HCT116 (cell line): ENCODE data around the gene CATSPER4. TPM values are rescaled to one million over a fixed set of nuclear protein-coding genes. Genes with fewer than 3 reads are reported as not detected.

ENCODE experiments used
- ATAC-seq: fragments of 200-7000 bp; cut with Tn5 transposase; 2 replicates; pipeline ENCODE4 v1.9.1; 2020; ENCODE audit warnings: mild to moderate bottlenecking, moderate library complexity
- BruUV-seq: library from RNA; stranded (reverse); fragments of 400-500 nt; replicated peaks from 2 replicates; lab custom pipeline; 2021; lab: Mats Ljungman, UMichigan
- CTCF ChIA-PET: fragments of 300-600 bp; sonication (Branson Sonifier 250); formaldehyde crosslinking; loops from one replicate; lab custom pipeline; 2021; ENCODE audit warnings: antibody characterized with exemption; lab: Charles Lee
- POLR2A ChIA-PET: fragments of 300-600, 350-600 bp; sonication (Branson Sonifier 250); formaldehyde crosslinking; loops from one replicate; lab custom pipeline; 2021; ENCODE audit warnings: antibody characterized with exemption; lab: Charles Lee
- RAD21 ChIA-PET, 2 experiments: fragments of 300-600 bp; sonication (Branson Sonifier 250); formaldehyde crosslinking; loops; one replicate each; lab custom pipeline; 2023; ENCODE audit warnings: low total read pairs in 2 of 2; ENCODE audit not compliant: uncharacterized antibody in 2 of 2, unreplicated experiment in 2 of 2, low non-redundant PET in 1 of 2; lab: Charles Lee
- DNase-seq: peaks from one replicate; pipeline ENCODE4 v3.0.0-alpha.2; 2010; ENCODE audit warnings: low read depth, low spot score
- H2AFZ ChIP-seq: fragments of 200-600 bp; shearing (Covaris generic), sonication (generic); 2 replicates; pipeline ENCODE4 v1.6.1; 2017; ENCODE audit warnings: low read depth, mixed run types, mixed read lengths, antibody characterized with exemption, low read length; ENCODE audit not compliant: poor library complexity, severe bottlenecking
- H3K27ac ChIP-seq: 2 replicates; pipeline ENCODE4 v1.5.1; 2012; ENCODE audit warnings: low read depth, low read length
- H3K27me3 ChIP-seq: fragments of 200-600 bp; sonication (generic); 2 replicates; pipeline ENCODE4 v1.6.1; 2016; ENCODE audit warnings: mixed run types, low read length, mixed read lengths; ENCODE audit not compliant: insufficient read depth
- H3K36me3 ChIP-seq, 2 experiments: fragments of 200-500 bp in 1 of 2; fragments of 200-600 bp in 1 of 2; sonication (Bioruptor generic) in 1 of 2; sonication (generic) in 1 of 2; 2 replicates each; pipeline versions ENCODE4 v1.5.1 to v1.6.1; 2014 to 2016; ENCODE audit warnings: low read length in 2 of 2, inconsistent platforms in 1 of 2, mixed read lengths in 1 of 2, mixed run types in 1 of 2; ENCODE audit not compliant: insufficient read depth in 2 of 2, control insufficient read depth in 1 of 2
- H3K4me1 ChIP-seq, 2 experiments: fragments of 200-600 bp in 1 of 2; sonication (generic) in 1 of 2; 2 replicates each; pipeline versions ENCODE4 v1.5.1 to v1.6.1; 2012 to 2017; ENCODE audit warnings: low read length in 2 of 2, inconsistent platforms in 1 of 2, mild to moderate bottlenecking in 1 of 2, mixed read lengths in 1 of 2, mixed run types in 1 of 2, moderate library complexity in 1 of 2; ENCODE audit not compliant: insufficient read depth in 2 of 2, control insufficient read depth in 1 of 2
- H3K4me2 ChIP-seq: fragments of 200-600 bp; sonication (generic); 2 replicates; pipeline ENCODE4 v1.6.1; 2017; ENCODE audit warnings: mixed run types, low read length, mixed read lengths
- H3K4me3 ChIP-seq, 2 experiments: fragments of 200-600 bp in 1 of 2; sonication (generic) in 1 of 2; replicated peaks in 1 of 2; 2 replicates each; pipeline ENCODE4 v1.5.1; 2011 to 2016; ENCODE audit warnings: low read length in 2 of 2, control low read depth in 1 of 2, low read depth in 1 of 2, mild to moderate bottlenecking in 1 of 2, mixed read lengths in 1 of 2, mixed run types in 1 of 2
- H3K79me2 ChIP-seq: fragments of 200-600 bp; sonication (generic); 2 replicates; pipeline ENCODE4 v1.6.1; 2017; ENCODE audit warnings: mild to moderate bottlenecking, mixed run types, low read length, moderate library complexity, mixed read lengths; ENCODE audit not compliant: insufficient read depth
- H3K9ac ChIP-seq: fragments of 200-600 bp; sonication (generic); 2 replicates; pipeline ENCODE4 v1.6.1; 2016; ENCODE audit warnings: low read length, mixed read lengths
- H3K9me2 ChIP-seq: fragments of 200-600 bp; sonication (generic), shearing (Covaris generic); 2 replicates; pipeline ENCODE4 v1.6.1; 2017; ENCODE audit warnings: mixed run types, mild to moderate bottlenecking, moderate library complexity; ENCODE audit not compliant: insufficient read depth
- H3K9me3 ChIP-seq, 2 experiments: fragments of 200-500 bp in 1 of 2; fragments of 200-600 bp in 1 of 2; sonication (Bioruptor generic) in 1 of 2; sonication (generic) in 1 of 2; 2 replicates each; pipeline ENCODE4 v1.6.1; 2014 to 2017; ENCODE audit warnings: low read length in 2 of 2, mixed read lengths in 2 of 2, inconsistent platforms in 1 of 2, low read depth in 1 of 2, mild to moderate bottlenecking in 1 of 2, mixed run types in 1 of 2, moderate library complexity in 1 of 2; ENCODE audit not compliant: control insufficient read depth in 1 of 2, insufficient read depth in 1 of 2
- H4K20me1 ChIP-seq: fragments of 200-600 bp; sonication (generic), shearing (Covaris generic); 2 replicates; pipeline ENCODE4 v1.6.1; 2017; ENCODE audit warnings: mixed run types, mild to moderate bottlenecking, moderate library complexity; ENCODE audit not compliant: insufficient read depth
- CBX3 ChIP-seq: IDR thresholded peaks from 2 replicates; pipeline ENCODE4 v1.6.1; 2012; ENCODE audit warnings: low read depth
- JUND ChIP-seq: IDR thresholded peaks from 2 replicates; pipeline ENCODE4 v1.6.1; 2012
- POLR2AphosphoS5 ChIP-seq: IDR thresholded peaks from 2 replicates; pipeline ENCODE4 v1.6.1; 2011; ENCODE audit warnings: mild to moderate bottlenecking, low read depth, low read length, moderate library complexity
- ZBTB33 ChIP-seq: IDR thresholded peaks from 2 replicates; pipeline ENCODE4 v1.6.1; 2011; ENCODE audit warnings: mild to moderate bottlenecking, low read length, moderate library complexity; ENCODE audit not compliant: insufficient replicate concordance; ENCODE audit errors: extremely low read depth
- intact Hi-C: fragments of 100-400 bp; cut with micrococcal nuclease; formaldehyde crosslinking; loops from 2 replicates; pipeline ENCODE4 v1.10.0; 2022
- total RNA-seq: library from RNA; stranded (reverse); gene quantifications from one replicate; pipeline ENCODE4 v1.2.1, GENCODE V29; 2021; ENCODE audit not compliant: unreplicated experiment
- TF ChIP-seq, protein P1 (sequence below): IDR thresholded peaks from 2 replicates; pipeline ENCODE4 v1.6.1; 2012; ENCODE audit warnings: low read depth

Gene CATSPER4
- total RNA-seq, 1 experiment from 2014 or later: not detected

DNA sequence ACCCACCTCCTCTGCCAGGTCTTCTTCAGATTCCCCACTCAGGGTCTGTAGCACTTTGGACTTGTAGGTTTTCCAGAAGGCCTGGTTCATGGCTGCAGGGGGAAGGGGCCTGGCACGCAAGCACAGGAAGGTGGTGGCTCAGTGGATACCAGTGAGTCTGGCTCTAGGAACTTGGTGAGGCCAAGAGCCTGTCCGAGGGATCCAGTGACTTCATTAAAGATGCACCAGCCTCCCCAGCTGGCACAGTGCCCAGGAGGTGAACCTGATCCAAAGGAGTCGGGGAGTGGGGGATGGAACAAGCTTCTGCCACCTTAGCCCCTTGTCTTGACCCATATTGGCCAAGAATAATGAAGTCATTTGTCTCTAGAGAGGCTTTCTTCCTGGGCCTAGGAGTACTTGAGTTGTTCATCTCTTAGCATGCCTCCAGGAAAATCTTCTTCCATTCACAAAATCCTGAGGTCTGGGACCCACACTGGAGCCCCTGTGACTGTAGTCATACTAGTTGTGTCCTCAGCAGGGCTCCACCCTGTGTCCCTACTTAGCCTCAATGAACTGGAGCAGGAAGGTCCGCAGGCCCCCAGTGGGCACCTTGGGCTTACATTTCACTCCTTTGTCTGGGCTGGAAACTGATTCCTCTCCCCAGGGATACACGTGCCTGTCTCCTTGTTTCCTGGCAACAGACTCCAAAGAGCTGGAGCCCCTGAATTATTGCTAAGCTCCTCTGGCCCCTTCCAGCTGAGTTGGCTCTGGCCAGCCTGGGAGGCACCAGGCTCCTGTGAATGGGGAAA lies 21.8 kb upstream of the CATSPER4 start, which contains the start of gene C1orf232:
Gene C1orf232, minus strand, starts transcription at position 554 of the 788 bp plus-strand sequence. Its CDS starts 464 bp downstream, at position 90.
- no peak for ATAC-seq
- Histone ChIP-seq H3K9ac (peak within 1 kb of the TSS; percentile 93), H3K4me2 (peak within 1 kb of the TSS; percentile 98), H3K36me3 (no peaks in the 10 kb centered on the region; a peak in 1 of 4 replicates), H3K79me2 (peaks cover 20% of the 10 kb centered on the region), H4K20me1 (no peaks in the 10 kb centered on the region), H3K9me3 (no peaks in the 10 kb centered on the region), H3K27ac (peak within 1 kb of the TSS; percentile 74; the same call in 1 of the 2 replicates), H3K4me1 (peaks cover 8 to 34% of the 10 kb centered on the region in 2 experiments), H3K27me3 (no peaks in the 10 kb centered on the region), H3K9me2 (no peaks in the 10 kb centered on the region), H3K4me3 (peak within 1 kb of the TSS; percentile 89 to 96), H2AFZ (peak within 1 kb of the TSS; percentile 33)
- intact Hi-C loops: loop anchor here (5.0 kb wide), 3 partner anchors 131 to 224 kb away; no protein-coding TSS in a partner anchor
- RAD21 ChIA-PET: no interaction called here
- POLR2A ChIA-PET: interaction anchor here (1.2 kb wide), 1 partner anchor 8 kb away, joined by 4 read pairs; no protein-coding TSS in a partner anchor
- no TSS peak for BruUV-seq
- CTCF ChIA-PET: interaction anchor here (1.3 to 2.0 kb wide), 5 partner anchors 23 to 248 kb away, joined by 5 to 27 read pairs (median 5); partner anchors contain the start of gene CEP85
- DNase-seq: no peak
- TF ChIP-seq JUND: no peak
- TF ChIP-seq, protein P1, sequence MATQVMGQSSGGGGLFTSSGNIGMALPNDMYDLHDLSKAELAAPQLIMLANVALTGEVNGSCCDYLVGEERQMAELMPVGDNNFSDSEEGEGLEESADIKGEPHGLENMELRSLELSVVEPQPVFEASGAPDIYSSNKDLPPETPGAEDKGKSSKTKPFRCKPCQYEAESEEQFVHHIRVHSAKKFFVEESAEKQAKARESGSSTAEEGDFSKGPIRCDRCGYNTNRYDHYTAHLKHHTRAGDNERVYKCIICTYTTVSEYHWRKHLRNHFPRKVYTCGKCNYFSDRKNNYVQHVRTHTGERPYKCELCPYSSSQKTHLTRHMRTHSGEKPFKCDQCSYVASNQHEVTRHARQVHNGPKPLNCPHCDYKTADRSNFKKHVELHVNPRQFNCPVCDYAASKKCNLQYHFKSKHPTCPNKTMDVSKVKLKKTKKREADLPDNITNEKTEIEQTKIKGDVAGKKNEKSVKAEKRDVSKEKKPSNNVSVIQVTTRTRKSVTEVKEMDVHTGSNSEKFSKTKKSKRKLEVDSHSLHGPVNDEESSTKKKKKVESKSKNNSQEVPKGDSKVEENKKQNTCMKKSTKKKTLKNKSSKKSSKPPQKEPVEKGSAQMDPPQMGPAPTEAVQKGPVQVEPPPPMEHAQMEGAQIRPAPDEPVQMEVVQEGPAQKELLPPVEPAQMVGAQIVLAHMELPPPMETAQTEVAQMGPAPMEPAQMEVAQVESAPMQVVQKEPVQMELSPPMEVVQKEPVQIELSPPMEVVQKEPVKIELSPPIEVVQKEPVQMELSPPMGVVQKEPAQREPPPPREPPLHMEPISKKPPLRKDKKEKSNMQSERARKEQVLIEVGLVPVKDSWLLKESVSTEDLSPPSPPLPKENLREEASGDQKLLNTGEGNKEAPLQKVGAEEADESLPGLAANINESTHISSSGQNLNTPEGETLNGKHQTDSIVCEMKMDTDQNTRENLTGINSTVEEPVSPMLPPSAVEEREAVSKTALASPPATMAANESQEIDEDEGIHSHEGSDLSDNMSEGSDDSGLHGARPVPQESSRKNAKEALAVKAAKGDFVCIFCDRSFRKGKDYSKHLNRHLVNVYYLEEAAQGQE: no peak
- TF ChIP-seq ZBTB33: no peak
- no peak for TF ChIP-seq CBX3
- no peak for TF ChIP-seq POLR2AphosphoS5
- TF ChIP-seq, all 23 proteins: peak for 0
